Thymus (tissue), 14 donors: ENCODE measurements around the gene GPSM3. TPM values are rescaled to one million over a fixed set of nuclear protein-coding genes. Genes with fewer than 3 reads are reported as not detected.

Experiments used
- DNase-seq, 9 donors: peaks; one replicate each; pipeline ENCODE4 v3.0.0-alpha.2; 2013; ENCODE audit warnings: low spot score in 9 of 9, low read depth in 6 of 9, missing footprints in 1 of 9
- H3K27ac ChIP-seq, 2 donors: one replicate each; pipeline ENCODE4 v1.5.1; 2013; ENCODE audit warnings: control low read depth in 1 of 2, low read depth in 1 of 2, low read length in 1 of 2, mild to moderate bottlenecking in 1 of 2, moderate library complexity in 1 of 2
- H3K27me3 ChIP-seq, 2 donors: one replicate each; pipeline ENCODE4 v1.5.1; 2013; ENCODE audit warnings: low read length in 1 of 2; ENCODE audit not compliant: control insufficient read depth in 2 of 2, insufficient read depth in 1 of 2
- H3K36me3 ChIP-seq, 2 donors: one replicate each; pipeline ENCODE4 v1.5.1; 2013; ENCODE audit warnings: low read length in 1 of 2, mild to moderate bottlenecking in 1 of 2, moderate library complexity in 1 of 2; ENCODE audit not compliant: control insufficient read depth in 2 of 2, insufficient read depth in 2 of 2
- H3K4me1 ChIP-seq, 2 donors: one replicate each; pipeline ENCODE4 v1.5.1; 2013; ENCODE audit warnings: low read length in 2 of 2; ENCODE audit not compliant: control insufficient read depth in 2 of 2, insufficient read depth in 2 of 2
- H3K4me3 ChIP-seq, 2 donors: one replicate each; pipeline ENCODE4 v1.5.1; 2013; ENCODE audit warnings: low read length in 2 of 2, control low read depth in 1 of 2, mild to moderate bottlenecking in 1 of 2
- H3K9me3 ChIP-seq, 2 donors: one replicate each; pipeline ENCODE4 v1.5.1; 2013; ENCODE audit warnings: low read length in 1 of 2, mild to moderate bottlenecking in 1 of 2; ENCODE audit not compliant: control insufficient read depth in 2 of 2, insufficient read depth in 1 of 2
- WGBS: extraction: QIAGEN DNeasy Blood & Tissue Kit; methylation state at CpG from one replicate; pipeline ENCODE4 v1.1.7; 2013; 5-methylcytosine and 5-hydroxymethylcytosine counted together
- long read RNA-seq, 10 donors: transcript quantifications; one replicate each; lab custom pipeline, GENCODE V29; 2026
- polyA plus RNA-seq: library from polyadenylated mRNA; stranded (reverse); fragments of 200-250 nt; gene quantifications from one replicate; pipeline ENCODE4 v1.2.3, GENCODE V29; 2013
- total RNA-seq: library from RNA; stranded (reverse); fragments of 120-200 nt; gene quantifications from one replicate; pipeline ENCODE4 v1.2.4, GENCODE V29; 2013
- donor health status: healthy.

The GPSM3 gene
- total RNA-seq (130 TPM), polyA plus RNA-seq (146 TPM)
- long read RNA-seq, donor 1, transcript GPSM3-206 (4 exons, 1,476 nt) = major isoform, 6 of 8 reads
- long read RNA-seq, donor 1, partial matches to known transcripts = 0 of 8 reads
- long read RNA-seq, donor 1, other reads (novel, unspliced or antisense) = 0 of 8 reads
- long read RNA-seq, donor 2 = 0 reads
- long read RNA-seq, donor 3, transcript GPSM3-206 (4 exons, 1,476 nt) = major isoform, 71 of 148 reads
- long read RNA-seq, donor 3, partial matches to known transcripts = 73 of 148 reads
- long read RNA-seq, donor 3, other reads (novel, unspliced or antisense) = 0 of 148 reads
- long read RNA-seq, donor 4, transcript GPSM3-206 (4 exons, 1,476 nt) = major isoform, 30 of 49 reads
- long read RNA-seq, donor 4, partial matches to known transcripts = 15 of 49 reads
- long read RNA-seq, donor 4, other reads (novel, unspliced or antisense) = 0 of 49 reads
- long read RNA-seq, donor 5, transcript GPSM3-208 (4 exons, 1,417 nt) = minor isoform, 8 of 132 reads
- long read RNA-seq, donor 5, transcript GPSM3-206 (4 exons, 1,476 nt) = major isoform, 71 of 132 reads
- long read RNA-seq, donor 5, partial matches to known transcripts = 47 of 132 reads
- long read RNA-seq, donor 5, other reads (novel, unspliced or antisense) = 5 of 132 reads
- long read RNA-seq, donor 6, transcript GPSM3-206 (4 exons, 1,476 nt) = major isoform, 44 of 62 reads
- long read RNA-seq, donor 6, transcript GPSM3-208 (4 exons, 1,417 nt) = minor isoform, 7 of 62 reads
- long read RNA-seq, donor 6, partial matches to known transcripts = 10 of 62 reads
- long read RNA-seq, donor 6, other reads (novel, unspliced or antisense) = 0 of 62 reads
- long read RNA-seq, donor 7, transcript GPSM3-206 (4 exons, 1,476 nt) = major isoform, 39 of 70 reads
- long read RNA-seq, donor 7, partial matches to known transcripts = 22 of 70 reads
- long read RNA-seq, donor 7, other reads (novel, unspliced or antisense) = 6 of 70 reads
- long read RNA-seq, donor 8, transcript GPSM3-206 (4 exons, 1,476 nt) = major isoform, 35 of 57 reads
- long read RNA-seq, donor 8, partial matches to known transcripts = 19 of 57 reads
- long read RNA-seq, donor 8, other reads (novel, unspliced or antisense) = 0 of 57 reads
- long read RNA-seq, donor 9, transcript GPSM3-206 (4 exons, 1,476 nt) = major isoform, 31 of 63 reads
- long read RNA-seq, donor 9, partial matches to known transcripts = 23 of 63 reads
- long read RNA-seq, donor 9, other reads (novel, unspliced or antisense) = 7 of 63 reads
- long read RNA-seq, donor 10, transcript GPSM3-208 (4 exons, 1,417 nt) = minor isoform, 7 of 90 reads
- long read RNA-seq, donor 10, transcript GPSM3-206 (4 exons, 1,476 nt) = major isoform, 39 of 90 reads
- long read RNA-seq, donor 10, partial matches to known transcripts = 44 of 90 reads
- long read RNA-seq, donor 10, other reads (novel, unspliced or antisense) = 0 of 90 reads

DNA sequence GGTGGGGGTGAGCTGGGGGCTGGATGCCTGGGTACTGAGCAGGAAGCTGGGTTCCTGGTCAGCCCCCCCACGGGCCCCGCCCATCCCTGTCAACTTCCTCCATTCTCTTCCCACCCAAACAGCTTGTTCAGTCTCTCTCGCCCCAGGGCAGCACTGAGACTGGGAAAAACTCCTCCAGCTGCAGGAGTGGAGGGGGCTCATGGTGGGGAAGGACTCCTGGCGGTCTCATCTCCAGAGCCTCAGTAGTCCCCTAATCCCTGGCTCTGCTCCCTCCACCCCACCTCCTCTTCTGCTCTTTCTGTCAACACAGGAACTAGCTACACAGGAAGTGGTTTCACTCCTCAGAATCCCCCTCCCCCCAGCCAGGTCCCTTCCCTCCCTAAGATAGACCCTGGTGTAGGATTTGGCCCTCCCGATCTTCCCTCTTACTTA is at the start of gene GPSM3:
Gene GPSM3, minus strand, starts transcription at position 36 of the 432 bp plus-strand sequence. CDS start 130 bp downstream, outside the sequence.
- DNase-seq = peak; percentile 57 to 92 (median 80)
- peaks cover 0 to 13% of the 10 kb centered on the region in 2 donors for H3K9me3 ChIP-seq
- H3K4me3 ChIP-seq = peak within 1 kb of the TSS; percentile 92 to 97
- peak within 1 kb of the TSS; percentile 93 to 94 for H3K27ac ChIP-seq
- H3K36me3 ChIP-seq = peaks cover 18 to 22% of the 10 kb centered on the region in 2 donors
- peaks cover 42 to 82% of the 10 kb centered on the region in 2 donors for H3K4me1 ChIP-seq
- H3K27me3 ChIP-seq = no peaks in the 10 kb centered on the region
- 6% methylated on average over 5 of the region's 5 CpGs for WGBS

- Histone ChIP-seq H3K9me3 (no peaks in the 10 kb centered on the region), H3K4me1 (peaks cover 2 to 5% of the 10 kb centered on the region in 2 donors), H3K27me3 (peaks cover 0 to 9% of the 10 kb centered on the region in 2 donors), H3K36me3 (no peaks in the 10 kb centered on the region), H3K27ac (no peak overlapping the region), H3K4me3 (no peak overlapping the region)
- 97% methylated on average over 1 of the region's 1 CpG for WGBS
- DNase-seq = no peak
Measured at GRCh38 chr6:32240686-32241085, 48.2 kb upstream of the GPSM3 start.

GRCh38 chr6:32239462-32239861 is 47.0 kb upstream of the GPSM3 start:
- no peak overlapping the region for H3K27ac ChIP-seq
- H3K27me3 ChIP-seq = peaks cover 0 to 9% of the 10 kb centered on the region in 2 donors
- no peaks in the 10 kb centered on the region for H3K36me3 ChIP-seq
- H3K4me3 ChIP-seq = no peak overlapping the region
- no peaks in the 10 kb centered on the region for H3K9me3 ChIP-seq
- H3K4me1 ChIP-seq = no peaks in the 10 kb centered on the region
- WGBS = 95% methylated on average over 2 of the region's 2 CpGs
- no peak for DNase-seq

DNA sequence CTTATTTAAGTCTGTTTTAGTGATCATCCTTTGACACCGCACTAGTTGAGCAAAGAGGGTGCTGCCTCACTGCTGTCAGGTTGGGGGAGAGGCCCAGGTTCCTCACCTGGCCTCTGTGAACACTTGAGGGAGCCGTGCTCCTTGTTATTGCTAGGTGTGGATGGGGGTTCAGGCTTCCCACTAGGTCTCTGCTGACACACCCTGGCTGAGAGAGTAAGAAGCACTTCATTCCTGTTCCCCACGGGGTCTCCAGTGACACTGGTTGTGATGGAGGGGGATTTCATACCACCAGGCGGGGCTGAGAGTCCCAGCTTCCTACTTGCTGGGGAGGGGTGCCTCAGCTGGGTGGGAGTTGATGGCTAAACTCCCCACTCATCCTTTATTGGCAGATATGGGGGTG is 42.5 kb upstream of the GPSM3 start:
- no peak overlapping the region for H3K4me3 ChIP-seq
- H3K9me3 ChIP-seq = no peaks in the 10 kb centered on the region
- H3K27me3 ChIP-seq = no peaks in the 10 kb centered on the region
- peak in 4 of 9 donors; percentile 15 to 47 (median 31) for DNase-seq
- no peaks in the 10 kb centered on the region for H3K36me3 ChIP-seq
- H3K4me1 ChIP-seq = no peaks in the 10 kb centered on the region
- WGBS = 47% methylated on average over 4 of the region's 4 CpGs
- no peak overlapping the region for H3K27ac ChIP-seq

GRCh38 chr6:32226434-32226833 is 34.0 kb upstream of the GPSM3 start:
- 98% methylated on average over 7 of the region's 7 CpGs for WGBS
- Histone ChIP-seq H3K9me3 (no peaks in the 10 kb centered on the region), H3K27me3 (no peaks in the 10 kb centered on the region), H3K27ac (no peak overlapping the region), H3K4me3 (no peak overlapping the region), H3K4me1 (peaks cover 5 to 14% of the 10 kb centered on the region in 2 donors), H3K36me3 (no peaks in the 10 kb centered on the region)
- DNase-seq = no peak

- Histone ChIP-seq H3K36me3 (no peaks in the 10 kb centered on the region), H3K27me3 (no peaks in the 10 kb centered on the region), H3K27ac (no peak overlapping the region), H3K9me3 (no peaks in the 10 kb centered on the region), H3K4me1 (peaks cover 5 to 14% of the 10 kb centered on the region in 2 donors), H3K4me3 (no peak overlapping the region)
- WGBS = 82% methylated on average over 2 of the region's 2 CpGs
- no peak for DNase-seq
Measured at GRCh38 chr6:32224696-32225095, 32.3 kb upstream of the GPSM3 start.

- DNase-seq = no peak
- 80% methylated on average over 20 of the region's 20 CpGs for WGBS
- Histone ChIP-seq H3K27ac (no peak within 1 kb of the TSS), H3K4me3 (no peak within 1 kb of the TSS), H3K4me1 (peaks cover 5 to 14% of the 10 kb centered on the region in 2 donors), H3K9me3 (no peaks in the 10 kb centered on the region), H3K27me3 (no peaks in the 10 kb centered on the region), H3K36me3 (no peaks in the 10 kb centered on the region)
Measured at GRCh38 chr6:32223258-32224235, 31.1 kb upstream of the GPSM3 start, which contains the start of gene NOTCH4. TSS of gene NOTCH4 (minus strand) at chr6:32224067. CDS start at chr6:32223928, 139 bp downstream.
